Astrocyte of the hippocampus (primary cell): ENCODE measurements around the gene HDLBP.

ENCODE experiments used
- DNase-seq: peaks from one replicate; pipeline ENCODE4 v3.0.0; 2011; ENCODE audit warnings: low read depth, low spot score

HDLBP gene

DNA sequence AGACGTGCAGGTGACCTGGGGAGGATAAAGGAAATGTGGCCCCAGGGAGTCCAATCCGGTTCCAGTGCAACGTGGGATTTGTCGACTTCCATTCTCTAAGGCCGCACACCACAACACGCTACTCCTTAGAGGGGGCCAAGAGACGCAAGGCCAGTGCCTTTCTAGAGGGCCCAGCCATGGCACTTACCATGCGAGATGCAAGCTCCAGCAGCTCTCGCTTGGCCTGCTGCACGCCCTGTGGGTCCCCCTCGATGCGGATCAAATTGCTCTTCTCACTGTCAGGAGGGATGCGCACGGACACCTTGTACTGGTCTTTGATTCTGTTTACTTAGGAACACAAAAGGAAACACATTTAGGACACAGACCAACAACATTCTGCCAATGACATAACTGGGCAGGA lies 65.8 kb downstream of the HDLBP start:
- no peak for DNase-seq

DNA sequence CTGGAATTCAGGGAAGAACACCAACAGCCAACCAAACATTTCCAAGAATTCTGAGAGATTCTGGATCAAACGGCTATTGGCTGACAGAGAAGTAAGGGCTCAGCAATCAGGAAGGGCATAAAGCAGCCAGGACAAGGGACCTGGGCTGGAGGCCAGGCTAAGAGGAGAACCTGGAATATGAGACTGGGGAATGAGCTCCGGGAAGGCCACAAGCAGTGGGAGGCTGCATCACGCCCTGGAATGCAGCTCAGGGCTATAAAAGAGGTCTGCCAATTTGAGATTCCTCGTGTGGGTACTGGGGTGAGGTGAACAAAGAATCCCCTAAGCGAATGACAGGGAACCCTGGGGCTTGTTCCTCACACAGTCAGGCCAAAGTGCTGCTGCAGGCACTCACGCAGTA lies 66.6 kb downstream of the HDLBP start:
- DNase-seq = peak; percentile 54

DNA sequence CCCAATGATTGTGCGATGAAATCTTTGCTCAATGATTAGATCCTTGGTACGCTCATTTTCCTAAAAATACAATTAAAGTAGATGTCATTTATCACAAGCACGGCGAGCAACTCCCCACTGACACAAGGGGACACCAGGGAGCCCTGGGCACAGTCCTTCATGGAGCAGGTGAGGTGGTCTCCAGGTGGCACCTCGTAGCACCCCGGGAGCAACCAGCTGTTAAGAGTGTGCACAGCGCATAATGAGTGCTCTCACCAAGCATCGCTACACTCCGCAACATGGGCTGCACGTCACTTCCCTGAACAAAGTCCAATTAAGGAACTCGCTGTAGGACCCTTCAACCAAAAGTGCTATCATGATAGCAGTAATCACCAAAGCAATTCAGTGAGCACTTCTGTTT lies 67.2 kb downstream of the HDLBP start:
- DNase-seq = no peak

DNA sequence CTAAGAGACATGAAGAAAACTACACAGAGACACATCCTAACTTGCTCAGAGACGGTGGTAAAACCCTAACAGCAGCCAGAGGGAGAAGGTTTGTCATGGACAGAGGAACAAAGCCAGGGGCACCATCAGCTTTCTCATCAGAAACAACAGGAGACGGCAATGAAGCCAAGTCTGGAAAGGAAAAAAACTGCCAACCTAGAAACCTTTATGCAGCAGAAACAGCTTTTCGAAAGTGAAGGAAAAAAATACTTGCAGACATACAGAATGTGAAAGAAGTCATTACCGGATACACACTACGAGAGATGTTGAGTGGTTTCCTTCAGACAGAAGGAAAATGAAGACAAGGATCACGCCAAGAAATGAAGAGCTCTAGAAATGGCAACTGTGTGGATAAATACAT lies 71.1 kb downstream of the HDLBP start:
- DNase-seq = no peak

DNA sequence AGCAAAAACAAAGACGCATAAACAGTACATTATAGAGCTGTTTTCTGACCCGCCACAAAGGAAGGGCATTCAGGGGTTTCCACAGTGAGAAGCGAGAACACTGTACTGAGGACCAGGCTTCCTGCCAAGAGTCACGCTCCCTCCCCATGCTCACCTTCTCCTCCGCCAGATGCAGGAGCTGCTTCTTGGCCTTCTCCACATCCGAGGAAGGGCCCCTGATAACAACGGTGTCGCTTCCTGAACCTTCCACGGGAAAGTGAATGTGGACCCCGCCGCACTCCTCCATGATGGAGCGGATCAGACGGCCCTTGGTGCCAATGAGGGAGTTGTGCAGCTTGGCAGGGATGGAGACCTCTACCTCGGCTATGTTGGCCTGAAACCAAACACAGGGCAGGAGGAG lies 73.2 kb downstream of the HDLBP start:
- DNase-seq = no peak

DNA sequence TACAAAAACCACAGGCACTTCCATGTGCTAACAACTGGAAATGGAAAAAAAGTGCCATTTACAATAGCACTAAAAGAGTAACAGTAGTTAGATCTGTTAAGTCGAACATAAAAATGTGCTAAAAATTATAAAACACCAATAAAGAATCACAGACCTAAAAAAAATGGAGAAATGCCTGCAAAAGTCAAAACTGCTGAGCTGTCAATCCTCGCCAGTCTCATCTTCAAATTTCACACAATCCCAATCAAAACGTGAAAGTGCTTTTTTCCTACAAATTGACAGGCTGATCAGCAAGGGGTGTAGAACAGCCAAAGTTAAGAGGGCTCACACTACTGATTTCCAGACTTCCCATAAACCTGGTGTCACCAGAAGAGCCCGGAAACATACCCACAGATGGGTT lies 73.8 kb downstream of the HDLBP start:
- DNase-seq = no peak

DNA sequence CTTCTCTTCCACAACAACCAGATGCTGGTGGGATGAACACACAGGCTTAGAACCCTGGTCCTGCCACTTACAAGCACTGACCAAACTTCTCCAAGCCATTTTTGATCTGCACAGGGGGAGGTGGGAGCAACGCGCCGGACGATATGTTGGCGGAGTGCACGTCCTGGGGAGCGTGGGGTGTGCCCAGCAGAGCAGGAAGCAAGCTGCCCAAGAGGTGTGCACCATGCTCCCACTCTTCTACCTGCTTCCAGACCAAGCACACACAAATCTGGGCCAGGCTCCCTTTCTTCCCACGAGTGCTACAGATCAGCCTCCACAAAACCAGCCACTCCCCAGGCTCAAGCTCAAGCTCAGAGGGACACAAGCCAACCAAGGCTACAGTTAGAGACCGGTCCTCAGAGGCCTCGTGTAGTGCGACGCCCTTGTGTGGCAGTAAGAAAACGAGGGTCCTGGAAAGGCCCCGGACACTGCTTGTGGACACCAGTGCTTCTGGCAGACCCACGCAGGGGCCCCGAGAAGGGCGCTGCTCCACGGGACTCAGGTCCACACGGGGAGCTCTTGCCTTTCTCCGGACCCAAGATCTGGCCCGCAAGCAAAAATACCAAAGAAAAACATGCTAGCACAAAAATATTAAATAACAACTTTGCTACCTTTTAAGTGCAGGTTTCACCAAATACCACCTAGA lies 75.0 kb downstream of the HDLBP start:
- DNase-seq = no peak

DNA sequence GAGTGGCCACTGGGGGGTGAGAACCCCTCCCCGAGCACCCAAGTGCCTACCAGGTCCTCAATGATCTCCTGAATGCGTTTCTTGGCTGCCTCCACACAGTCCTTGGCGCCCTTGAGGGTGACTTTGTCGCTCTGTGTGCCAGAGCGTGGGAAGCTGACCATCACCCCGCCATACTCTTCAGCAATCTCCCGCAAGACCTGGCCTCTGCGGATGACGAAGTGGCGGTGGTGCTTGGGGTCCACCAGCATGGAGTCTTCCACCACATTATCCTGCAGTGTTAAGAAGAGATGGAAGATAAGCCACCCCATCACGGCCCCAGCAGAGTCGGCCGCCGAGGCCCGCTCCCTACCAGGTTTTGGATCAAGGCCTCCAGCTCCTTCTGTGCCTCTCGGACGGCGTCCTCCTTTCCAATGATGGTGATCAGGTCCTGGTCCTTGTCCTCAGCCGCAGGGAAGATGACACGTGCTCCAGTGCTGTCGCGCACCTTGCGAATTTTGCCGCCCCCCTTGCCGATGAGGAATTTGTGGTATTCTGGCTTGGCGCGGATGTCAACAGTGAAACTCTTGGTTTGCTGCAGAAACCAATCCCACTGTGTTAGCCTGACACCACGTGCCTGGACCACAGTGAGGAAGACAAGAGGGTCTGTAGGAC lies 75.8 kb downstream of the HDLBP start:
- no peak for DNase-seq

DNA sequence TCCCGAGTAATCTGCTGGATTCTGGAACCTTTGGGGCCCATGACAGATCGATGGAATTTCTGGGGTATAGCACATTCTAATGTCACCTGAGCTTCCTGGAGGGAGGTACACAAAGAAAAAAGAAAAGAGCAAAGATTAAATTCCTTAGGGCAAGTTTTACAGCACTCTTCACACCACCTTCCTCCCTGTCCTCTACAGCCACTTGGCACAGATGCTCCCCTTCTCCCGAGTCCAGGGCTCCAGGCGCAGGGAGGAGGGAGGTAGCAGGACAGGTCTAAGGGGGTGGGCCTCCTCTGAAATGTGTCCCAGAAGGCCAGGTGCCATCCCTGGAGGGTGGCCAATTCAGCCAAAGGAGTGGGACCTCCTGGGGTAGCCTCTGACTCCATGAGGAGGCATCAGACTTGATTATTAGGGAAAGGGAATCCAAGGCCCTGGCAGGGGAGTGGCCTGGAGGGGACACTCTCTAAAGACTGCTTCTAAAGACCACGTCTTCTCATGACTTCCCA lies 76.7 kb downstream of the HDLBP start:
- DNase-seq = no peak

DNA sequence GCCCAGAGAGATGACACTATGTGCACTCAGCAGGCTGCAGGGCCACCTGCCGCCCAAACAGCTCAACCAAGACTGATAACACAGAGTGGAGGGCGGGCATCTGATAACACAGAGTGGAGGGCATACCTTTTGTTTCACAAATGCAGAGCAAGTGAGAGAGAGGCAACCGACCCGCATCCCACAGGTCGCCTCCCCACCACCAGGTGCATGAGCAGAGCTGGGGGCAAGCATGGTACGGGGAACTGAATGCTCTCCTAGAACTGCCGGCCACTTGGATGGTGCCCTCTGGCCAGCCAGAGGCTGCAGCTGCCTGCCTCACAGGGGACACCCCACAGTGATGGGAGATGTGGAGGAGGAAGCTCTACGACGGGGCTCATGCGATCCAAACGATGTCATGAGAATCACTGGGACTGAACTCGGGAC lies 77.5 kb downstream of the HDLBP start:
- no peak for DNase-seq

DNA sequence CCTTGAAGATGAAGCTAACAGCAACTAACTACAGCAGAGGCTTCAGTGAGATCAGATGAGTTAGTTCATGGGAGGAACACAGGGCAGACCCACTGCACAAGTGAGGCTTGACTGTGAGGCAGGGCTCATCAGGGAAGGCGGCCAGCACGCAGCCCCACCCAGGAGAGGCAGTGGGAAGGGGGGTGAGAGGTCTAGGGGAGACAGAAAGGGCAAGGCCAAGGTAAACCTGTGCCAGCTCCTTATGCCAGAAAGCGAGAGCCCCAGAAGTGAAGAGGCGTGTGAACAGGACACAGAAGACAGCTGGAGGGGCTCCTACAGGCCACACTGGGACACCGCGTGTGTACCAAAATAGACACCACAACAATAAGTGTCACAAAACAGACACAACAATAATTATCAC lies 78.4 kb downstream of the HDLBP start:
- DNase-seq = no peak

DNA sequence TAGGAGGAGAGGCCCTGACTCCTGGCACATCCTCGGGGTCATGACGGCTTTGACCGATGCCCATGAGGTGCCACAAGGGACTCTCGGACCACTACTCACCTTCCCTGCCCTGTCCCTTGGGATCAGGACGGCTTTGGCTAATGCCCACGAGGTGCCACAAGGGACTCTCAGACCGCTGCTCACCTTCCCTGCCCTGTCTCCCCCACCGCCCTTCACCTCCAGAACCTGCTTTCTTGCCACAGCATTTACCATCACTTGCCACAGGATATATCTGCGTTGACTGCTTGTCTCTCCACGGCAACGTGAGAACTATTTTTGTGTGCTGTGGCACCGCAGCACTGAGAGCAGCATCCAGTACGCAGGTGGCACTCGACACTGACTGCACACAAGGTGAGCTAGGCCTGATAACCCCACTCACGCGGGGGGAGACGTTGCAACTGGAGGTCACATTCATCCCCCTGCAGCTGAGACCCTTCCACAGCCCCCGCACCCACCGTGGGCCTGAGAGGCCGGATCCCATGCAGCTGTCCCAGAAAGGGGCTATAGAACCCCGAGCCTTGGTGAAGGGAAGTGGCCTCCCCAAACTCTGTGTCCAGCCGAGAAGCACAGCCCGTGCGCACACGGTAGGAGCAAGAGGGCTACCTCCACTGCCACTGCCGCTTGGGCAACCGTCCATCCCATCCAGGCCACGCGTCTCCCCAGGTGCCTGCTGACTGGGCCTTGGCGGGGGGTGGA lies 79.4 kb downstream of the HDLBP start:
- no peak for DNase-seq

DNA sequence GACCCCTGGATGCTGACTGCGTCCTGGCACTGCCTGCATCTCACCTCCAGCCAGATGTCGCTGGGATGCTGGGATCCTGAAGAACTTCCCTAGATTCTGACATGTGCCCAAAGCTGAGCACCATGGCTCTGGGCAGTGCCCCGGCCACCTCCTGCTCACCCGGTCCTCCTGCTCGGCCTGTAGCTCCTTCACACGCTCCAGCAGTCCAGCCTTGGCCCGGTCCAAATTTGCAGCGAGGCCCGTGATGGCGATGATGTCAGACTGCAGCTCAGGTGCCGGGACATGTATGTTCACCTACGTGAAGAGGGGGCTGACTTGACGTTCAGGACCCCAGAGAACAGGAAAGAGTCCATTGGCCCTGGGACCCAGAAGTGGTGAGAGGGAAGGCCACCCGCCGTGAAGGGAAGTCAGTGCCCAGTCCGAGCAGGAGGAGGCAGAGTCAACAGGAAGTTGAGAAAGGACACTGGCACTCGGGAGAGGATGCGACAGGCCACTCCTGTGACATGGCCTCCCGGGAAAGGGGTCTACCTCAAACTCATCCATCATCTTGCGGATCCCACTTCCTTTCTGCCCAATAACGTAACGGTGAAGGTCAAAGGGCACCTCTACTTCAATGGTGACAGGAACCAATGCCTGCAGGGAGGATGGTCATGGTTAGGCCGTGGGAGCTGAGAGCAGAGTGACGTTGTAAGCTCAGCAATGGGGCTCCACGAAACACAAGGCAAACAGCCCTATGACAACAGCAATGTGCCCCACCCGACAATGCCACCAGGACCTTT lies 80.3 kb downstream of the HDLBP start:
- no peak for DNase-seq

DNA sequence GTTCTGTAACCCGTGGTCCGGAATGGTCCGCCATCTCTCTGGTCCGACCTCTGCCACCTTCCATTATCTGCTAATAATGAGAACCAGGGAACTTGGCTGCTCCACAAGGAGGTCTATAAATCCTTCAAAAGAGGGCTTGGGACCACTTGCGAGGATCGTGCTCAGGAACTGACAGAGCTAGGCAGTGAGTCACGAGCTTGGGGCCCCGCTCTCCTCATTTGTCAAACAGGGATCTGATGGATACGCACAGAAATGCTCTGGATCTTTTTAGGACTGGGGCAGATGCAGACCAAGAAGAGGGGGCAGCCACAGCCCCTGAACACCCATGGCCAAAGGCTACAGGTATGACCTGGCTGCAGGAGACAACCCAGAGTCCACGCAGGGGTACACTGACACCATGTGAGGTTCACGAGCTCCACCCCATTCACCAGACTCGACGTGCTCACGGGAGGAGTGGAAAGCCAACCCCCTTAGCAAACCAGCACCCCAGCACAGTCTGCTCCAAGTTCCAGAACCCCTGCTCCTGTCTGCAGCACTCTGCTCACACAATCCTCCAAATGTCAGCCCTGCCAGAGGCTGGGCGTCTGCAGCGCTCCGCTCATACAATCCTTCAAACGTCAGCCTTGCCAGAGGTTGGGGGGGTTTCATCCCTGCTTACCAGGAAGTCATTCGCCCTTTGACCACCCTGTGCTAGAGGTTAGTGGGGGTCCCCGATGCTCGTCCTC lies 81.2 kb downstream of the HDLBP start:
- DNase-seq = no peak

DNA sequence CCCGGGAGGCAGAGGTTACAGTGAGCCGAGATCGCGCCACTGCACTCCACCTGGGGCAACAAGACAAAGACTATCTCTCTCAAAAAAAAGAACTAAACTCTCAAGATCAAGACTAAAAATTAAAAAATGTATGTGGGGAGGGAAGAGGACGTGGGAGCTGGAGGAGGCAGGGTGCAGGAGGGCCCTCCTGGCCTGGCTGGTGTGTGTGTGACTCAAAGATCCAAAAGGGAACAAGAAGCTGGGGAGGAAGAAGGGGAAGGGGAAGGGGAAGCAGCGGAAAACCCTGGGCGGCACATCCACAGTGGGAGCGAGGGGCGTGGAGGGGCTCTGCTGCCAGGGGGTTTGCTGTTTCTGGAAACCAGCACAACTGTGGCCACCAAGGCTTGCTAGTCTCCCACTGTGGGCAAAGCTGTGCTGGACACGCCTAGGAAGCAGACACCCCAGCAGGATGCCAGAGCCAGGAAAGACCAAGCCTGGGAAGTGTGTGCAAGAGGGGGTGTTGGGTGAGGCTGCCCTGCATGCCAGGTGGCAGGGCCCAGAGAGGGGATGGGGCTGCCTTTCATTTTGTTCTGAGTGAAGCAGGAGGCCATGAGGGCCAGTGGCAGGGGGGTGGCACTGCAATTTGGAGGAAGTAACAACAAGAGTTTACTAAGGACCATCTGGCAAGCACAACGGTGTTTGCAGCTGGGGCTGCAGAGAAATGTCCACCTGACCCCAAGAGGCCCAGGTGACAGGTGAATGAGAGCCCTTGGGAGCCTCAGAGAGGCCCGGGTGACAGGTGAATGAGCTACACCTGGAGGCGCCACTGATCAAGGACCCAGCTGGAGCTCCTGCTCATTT lies 82.5 kb downstream of the HDLBP start:
- no peak for DNase-seq

DNA sequence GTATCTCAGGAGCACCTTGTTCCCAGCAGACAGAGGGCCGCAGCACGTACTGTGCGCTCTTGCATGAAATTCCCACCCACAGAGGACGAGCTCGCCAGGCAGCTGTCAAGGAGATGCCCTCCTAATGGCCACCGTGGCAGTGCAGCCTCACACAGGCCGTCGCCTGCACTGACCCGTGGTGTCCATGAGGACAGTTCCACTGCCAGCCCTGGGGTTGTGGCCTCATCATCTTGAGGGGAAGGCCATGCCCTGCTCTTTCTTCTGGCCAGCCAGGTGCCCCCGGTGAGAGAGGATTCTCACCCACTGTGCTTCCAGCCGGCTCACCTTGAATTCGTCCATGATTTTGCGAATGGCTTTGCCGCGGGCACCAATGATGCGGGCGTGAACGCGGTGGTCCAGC lies 85.0 kb downstream of the HDLBP start:
- no peak for DNase-seq

DNA sequence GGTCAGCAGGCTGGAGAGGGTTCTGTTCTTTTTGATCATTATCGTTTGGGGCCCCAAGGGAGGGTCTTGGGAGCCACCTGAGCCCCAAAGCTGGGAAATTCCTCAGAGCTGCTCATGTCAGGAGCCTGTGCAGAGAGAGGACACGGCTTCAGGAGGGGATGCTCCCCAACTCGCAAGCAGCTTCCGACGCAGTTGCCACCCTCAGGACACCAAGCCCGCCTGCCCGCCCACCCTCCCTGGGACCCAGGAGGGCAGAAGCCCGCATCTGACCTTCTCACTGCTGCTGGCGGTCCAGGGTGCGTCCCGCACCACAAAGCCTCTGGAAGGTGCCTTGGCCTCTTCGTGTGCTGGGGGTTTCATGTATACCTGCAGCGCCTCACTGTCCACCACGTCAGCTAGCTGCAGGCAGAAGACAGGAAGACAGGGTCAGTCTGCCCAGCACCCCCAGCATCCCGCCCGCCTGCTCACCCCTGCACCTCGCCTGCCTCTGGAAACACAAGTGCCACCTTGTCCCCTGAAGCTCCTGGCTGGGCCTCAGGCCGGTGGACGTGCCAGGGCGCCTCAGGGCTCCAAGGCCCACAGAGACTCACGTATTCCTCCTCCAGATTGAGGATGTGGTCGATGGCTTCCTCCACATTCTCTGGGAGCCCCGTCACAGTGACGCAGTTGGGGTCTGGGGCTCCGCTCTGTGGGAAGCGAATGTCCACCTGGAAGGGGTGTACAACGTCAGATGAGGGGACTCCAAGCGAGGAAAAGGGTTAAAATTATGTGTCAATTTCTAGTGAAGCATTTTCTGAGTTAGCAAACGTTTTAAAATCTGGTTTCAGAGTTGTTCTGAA lies 85.7 kb downstream of the HDLBP start:
- no peak for DNase-seq

DNA sequence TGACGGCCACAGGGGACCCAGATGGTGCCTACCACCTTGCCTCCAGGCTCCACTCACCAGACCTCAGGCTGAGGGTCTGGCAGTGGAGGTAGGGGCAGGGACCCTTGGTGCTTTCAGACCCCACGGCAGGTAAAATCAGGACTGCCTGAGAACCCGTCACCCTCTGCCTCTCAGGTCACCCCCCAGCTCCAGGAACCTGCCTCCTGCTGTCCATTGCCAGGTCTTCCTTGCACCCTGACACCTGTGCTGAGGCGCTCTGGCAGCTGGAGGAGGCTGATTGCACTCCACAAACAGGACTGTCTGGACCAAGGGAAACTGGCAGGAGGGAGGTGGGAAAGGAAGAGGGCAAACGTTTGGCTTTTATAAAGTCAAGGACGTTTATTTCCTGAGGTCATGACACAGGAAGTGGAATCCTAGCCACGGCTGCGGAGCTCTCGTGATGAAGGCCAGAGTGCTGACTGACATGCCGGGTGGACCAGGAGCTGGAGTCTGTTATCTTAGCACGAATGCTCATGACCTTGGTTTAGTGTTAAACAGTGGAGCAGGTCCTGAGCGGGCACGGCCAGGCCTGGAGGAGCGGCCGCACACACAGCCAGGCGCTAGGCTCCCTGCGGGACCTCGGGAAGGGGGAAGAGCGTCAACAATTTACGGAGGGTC lies 86.5 kb downstream of the HDLBP start:
- no peak for DNase-seq
